HepG2 (cell line): ENCODE data around the gene ZKSCAN3. TPM values are rescaled to one million over a fixed set of nuclear protein-coding genes. Genes with fewer than 3 reads are reported as not detected.

ENCODE experiments used
- LCORL ChIP-seq, 2 experiments: fragments of 450-650 bp in 1 of 2; sonication (generic) in 1 of 2; formaldehyde crosslinking in 1 of 2; IDR thresholded peaks; 2 replicates each; pipeline versions ENCODE4 v1.5.0 to v1.6.1; 2017 to 2020; ENCODE audit warnings: antibody characterized with exemption in 1 of 2, missing genetic modification reagents in 1 of 2
- MAZ ChIP-seq, 2 experiments: sonication (generic) in 1 of 2; formaldehyde crosslinking in 1 of 2; IDR thresholded peaks; 2 replicates each; pipeline versions ENCODE4 v1.5.0 to v1.6.1; 2012 to 2020; ENCODE audit warnings: low read depth in 2 of 2, mild to moderate bottlenecking in 2 of 2, borderline replicate concordance in 1 of 2, improper control_type of control experiment in 1 of 2, low read length in 1 of 2, missing genetic modification reagents in 1 of 2, moderate library complexity in 1 of 2
- ONECUT2 ChIP-seq: sonication (generic); formaldehyde crosslinking; IDR thresholded peaks from 2 replicates; pipeline ENCODE4 v1.4.0; 2020; ENCODE audit warnings: missing genetic modification reagents
- ZNF614 ChIP-seq: IDR thresholded peaks from 2 replicates; pipeline ENCODE4 v1.6.1; 2018; ENCODE audit warnings: missing biosample characterization, missing genetic modification reagents, inconsistent platforms, borderline replicate concordance
- polyA plus RNA-seq, 8 experiments: library from polyadenylated mRNA; depleted of rRNA in 3 of 8; stranded (reverse) in 7 of 8; unstranded in 1 of 8; fragments of >200 nt; fragmentation: Illumina TruSeq in 4 of 8; extraction: Trizol in 4 of 8; gene quantifications; 2 replicates each; pipeline versions ENCODE4 v1.2.1 to v1.2.3, GENCODE V29; 2011 to 2016; ENCODE audit warnings: low read depth in 4 of 8, missing spikeins in 1 of 8, mixed read lengths in 1 of 8; ENCODE audit not compliant: insufficient read depth in 1 of 8
- total RNA-seq, 5 experiments: library from RNA; depleted of rRNA; stranded (reverse); fragments of >200 nt; fragmentation: Illumina TruSeq; extraction: Trizol; gene quantifications; 2 replicates each; pipeline ENCODE4 v1.2.3, GENCODE V29; 2016; ENCODE audit warnings: low read depth in 1 of 5
- TF ChIP-seq, protein P1 (sequence below), 2 experiments: fragments of 450-650 bp in 1 of 2; sonication (generic) in 1 of 2; formaldehyde crosslinking in 1 of 2; IDR thresholded peaks; 2 replicates each; pipeline versions ENCODE4 v1.6.1 to v1.8.0; 2016 to 2022; ENCODE audit warnings: antibody characterized with exemption in 1 of 2, mild to moderate bottlenecking in 1 of 2, missing genetic modification reagents in 1 of 2
- TF ChIP-seq, protein P2 (sequence below): sonication (generic); formaldehyde crosslinking; conservative IDR thresholded peaks from 2 replicates; pipeline ENCODE4 v1.4.0; 2020; ENCODE audit warnings: mild to moderate bottlenecking, missing genetic modification reagents, moderate library complexity
- TF ChIP-seq, protein P3 (sequence below): sonication (generic); formaldehyde crosslinking; IDR thresholded peaks from 2 replicates; pipeline ENCODE4 v1.8.0; 2023; ENCODE audit warnings: mild to moderate bottlenecking, missing genetic modification reagents
- TF ChIP-seq, protein P4 (sequence below): sonication (generic); formaldehyde crosslinking; IDR thresholded peaks from 2 replicates; pipeline ENCODE4 v1.4.0; 2020; ENCODE audit warnings: missing genetic modification reagents

The ZKSCAN3 gene
- total and polyA plus RNA-seq, 2 of the 13 experiments (the other 11 are each of a cell fraction or from before 2014, with no cell fraction given), result 3.3 to 7.4 TPM

DNA sequence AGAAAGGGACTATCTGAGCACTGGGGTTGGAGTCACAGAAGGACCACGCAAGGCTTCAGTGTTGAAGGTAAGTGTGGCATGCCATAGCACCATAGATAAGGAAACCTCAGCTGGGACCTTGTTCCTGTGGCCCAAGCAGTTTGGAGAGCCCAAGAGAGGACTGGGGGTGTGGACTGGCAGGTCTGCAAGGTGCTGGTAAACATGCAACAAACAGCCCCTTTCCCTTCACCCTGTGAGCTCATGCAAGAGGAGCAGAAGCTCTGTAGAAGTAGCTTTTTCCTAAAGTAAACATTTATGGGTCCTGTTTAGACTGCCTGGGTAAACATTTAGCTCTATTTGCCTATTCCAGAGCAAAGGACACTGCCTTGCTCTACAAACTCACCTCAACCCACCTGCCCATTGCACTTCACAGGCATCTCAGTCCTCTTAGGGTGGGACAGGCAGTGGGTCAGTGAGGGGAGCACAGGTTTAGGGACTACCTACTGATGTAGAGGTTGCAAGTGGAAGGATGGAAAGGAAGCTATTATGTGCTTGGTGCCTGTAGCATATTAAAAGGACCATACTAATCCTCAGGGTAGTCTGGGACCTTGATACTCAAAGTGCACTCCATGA is 25.8 kb upstream of the ZKSCAN3 start (continued):
- TF ChIP-seq, protein P1, sequence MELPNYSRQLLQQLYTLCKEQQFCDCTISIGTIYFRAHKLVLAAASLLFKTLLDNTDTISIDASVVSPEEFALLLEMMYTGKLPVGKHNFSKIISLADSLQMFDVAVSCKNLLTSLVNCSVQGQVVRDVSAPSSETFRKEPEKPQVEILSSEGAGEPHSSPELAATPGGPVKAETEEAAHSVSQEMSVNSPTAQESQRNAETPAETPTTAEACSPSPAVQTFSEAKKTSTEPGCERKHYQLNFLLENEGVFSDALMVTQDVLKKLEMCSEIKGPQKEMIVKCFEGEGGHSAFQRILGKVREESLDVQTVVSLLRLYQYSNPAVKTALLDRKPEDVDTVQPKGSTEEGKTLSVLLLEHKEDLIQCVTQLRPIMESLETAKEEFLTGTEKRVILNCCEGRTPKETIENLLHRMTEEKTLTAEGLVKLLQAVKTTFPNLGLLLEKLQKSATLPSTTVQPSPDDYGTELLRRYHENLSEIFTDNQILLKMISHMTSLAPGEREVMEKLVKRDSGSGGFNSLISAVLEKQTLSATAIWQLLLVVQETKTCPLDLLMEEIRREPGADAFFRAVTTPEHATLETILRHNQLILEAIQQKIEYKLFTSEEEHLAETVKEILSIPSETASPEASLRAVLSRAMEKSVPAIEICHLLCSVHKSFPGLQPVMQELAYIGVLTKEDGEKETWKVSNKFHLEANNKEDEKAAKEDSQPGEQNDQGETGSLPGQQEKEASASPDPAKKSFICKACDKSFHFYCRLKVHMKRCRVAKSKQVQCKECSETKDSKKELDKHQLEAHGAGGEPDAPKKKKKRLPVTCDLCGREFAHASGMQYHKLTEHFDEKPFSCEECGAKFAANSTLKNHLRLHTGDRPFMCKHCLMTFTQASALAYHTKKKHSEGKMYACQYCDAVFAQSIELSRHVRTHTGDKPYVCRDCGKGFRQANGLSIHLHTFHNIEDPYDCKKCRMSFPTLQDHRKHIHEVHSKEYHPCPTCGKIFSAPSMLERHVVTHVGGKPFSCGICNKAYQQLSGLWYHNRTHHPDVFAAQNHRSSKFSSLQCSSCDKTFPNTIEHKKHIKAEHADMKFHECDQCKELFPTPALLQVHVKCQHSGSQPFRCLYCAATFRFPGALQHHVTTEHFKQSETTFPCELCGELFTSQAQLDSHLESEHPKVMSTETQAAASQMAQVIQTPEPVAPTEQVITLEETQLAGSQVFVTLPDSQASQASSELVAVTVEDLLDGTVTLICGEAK (IDR thresholded peaks at IDR 0.05), result no peak
- TF ChIP-seq, protein P1 (CRISPR knock-in tag; IDR thresholded peaks at IDR 0.05), result peak; percentile 39; the same call in 1 of the 2 replicates
- TF ChIP-seq, protein P2, sequence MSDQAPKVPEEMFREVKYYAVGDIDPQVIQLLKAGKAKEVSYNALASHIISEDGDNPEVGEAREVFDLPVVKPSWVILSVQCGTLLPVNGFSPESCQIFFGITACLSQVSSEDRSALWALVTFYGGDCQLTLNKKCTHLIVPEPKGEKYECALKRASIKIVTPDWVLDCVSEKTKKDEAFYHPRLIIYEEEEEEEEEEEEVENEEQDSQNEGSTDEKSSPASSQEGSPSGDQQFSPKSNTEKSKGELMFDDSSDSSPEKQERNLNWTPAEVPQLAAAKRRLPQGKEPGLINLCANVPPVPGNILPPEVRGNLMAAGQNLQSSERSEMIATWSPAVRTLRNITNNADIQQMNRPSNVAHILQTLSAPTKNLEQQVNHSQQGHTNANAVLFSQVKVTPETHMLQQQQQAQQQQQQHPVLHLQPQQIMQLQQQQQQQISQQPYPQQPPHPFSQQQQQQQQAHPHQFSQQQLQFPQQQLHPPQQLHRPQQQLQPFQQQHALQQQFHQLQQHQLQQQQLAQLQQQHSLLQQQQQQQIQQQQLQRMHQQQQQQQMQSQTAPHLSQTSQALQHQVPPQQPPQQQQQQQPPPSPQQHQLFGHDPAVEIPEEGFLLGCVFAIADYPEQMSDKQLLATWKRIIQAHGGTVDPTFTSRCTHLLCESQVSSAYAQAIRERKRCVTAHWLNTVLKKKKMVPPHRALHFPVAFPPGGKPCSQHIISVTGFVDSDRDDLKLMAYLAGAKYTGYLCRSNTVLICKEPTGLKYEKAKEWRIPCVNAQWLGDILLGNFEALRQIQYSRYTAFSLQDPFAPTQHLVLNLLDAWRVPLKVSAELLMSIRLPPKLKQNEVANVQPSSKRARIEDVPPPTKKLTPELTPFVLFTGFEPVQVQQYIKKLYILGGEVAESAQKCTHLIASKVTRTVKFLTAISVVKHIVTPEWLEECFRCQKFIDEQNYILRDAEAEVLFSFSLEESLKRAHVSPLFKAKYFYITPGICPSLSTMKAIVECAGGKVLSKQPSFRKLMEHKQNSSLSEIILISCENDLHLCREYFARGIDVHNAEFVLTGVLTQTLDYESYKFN (CRISPR knock-in tag), result peak; percentile 98
- TF ChIP-seq, protein P3, sequence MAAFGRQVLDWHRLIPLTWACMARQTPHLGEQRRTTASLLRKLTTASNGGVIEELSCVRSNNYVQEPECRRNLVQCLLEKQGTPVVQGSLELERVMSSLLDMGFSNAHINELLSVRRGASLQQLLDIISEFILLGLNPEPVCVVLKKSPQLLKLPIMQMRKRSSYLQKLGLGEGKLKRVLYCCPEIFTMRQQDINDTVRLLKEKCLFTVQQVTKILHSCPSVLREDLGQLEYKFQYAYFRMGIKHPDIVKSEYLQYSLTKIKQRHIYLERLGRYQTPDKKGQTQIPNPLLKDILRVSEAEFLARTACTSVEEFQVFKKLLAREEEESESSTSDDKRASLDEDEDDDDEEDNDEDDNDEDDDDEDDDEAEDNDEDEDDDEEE, result no peak; the same call in 1 of the 2 replicates
- TF ChIP-seq ZNF614 (CRISPR knock-in tag) (peak; percentile 63), MAZ (IDR thresholded peaks at IDR 0.05; ENCODE audit: borderline replicate concordance, low read depth, low read length) (no peak), MAZ (CRISPR knock-in tag; IDR thresholded peaks at IDR 0.05; ENCODE audit: low read depth) (peak; percentile 21; the same call in 1 of the 2 replicates), LCORL (IDR thresholded peaks at IDR 0.05) (no peak), LCORL (CRISPR knock-in tag; IDR thresholded peaks at IDR 0.05) (peak; percentile 90), ONECUT2 (CRISPR knock-in tag) (no peak)
- TF ChIP-seq, protein P4, sequence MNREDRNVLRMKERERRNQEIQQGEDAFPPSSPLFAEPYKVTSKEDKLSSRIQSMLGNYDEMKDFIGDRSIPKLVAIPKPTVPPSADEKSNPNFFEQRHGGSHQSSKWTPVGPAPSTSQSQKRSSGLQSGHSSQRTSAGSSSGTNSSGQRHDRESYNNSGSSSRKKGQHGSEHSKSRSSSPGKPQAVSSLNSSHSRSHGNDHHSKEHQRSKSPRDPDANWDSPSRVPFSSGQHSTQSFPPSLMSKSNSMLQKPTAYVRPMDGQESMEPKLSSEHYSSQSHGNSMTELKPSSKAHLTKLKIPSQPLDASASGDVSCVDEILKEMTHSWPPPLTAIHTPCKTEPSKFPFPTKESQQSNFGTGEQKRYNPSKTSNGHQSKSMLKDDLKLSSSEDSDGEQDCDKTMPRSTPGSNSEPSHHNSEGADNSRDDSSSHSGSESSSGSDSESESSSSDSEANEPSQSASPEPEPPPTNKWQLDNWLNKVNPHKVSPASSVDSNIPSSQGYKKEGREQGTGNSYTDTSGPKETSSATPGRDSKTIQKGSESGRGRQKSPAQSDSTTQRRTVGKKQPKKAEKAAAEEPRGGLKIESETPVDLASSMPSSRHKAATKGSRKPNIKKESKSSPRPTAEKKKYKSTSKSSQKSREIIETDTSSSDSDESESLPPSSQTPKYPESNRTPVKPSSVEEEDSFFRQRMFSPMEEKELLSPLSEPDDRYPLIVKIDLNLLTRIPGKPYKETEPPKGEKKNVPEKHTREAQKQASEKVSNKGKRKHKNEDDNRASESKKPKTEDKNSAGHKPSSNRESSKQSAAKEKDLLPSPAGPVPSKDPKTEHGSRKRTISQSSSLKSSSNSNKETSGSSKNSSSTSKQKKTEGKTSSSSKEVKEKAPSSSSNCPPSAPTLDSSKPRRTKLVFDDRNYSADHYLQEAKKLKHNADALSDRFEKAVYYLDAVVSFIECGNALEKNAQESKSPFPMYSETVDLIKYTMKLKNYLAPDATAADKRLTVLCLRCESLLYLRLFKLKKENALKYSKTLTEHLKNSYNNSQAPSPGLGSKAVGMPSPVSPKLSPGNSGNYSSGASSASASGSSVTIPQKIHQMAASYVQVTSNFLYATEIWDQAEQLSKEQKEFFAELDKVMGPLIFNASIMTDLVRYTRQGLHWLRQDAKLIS (CRISPR knock-in tag), result no peak
